ENCODE measurements around the gene SAA1.

The SAA1 gene

DNA sequence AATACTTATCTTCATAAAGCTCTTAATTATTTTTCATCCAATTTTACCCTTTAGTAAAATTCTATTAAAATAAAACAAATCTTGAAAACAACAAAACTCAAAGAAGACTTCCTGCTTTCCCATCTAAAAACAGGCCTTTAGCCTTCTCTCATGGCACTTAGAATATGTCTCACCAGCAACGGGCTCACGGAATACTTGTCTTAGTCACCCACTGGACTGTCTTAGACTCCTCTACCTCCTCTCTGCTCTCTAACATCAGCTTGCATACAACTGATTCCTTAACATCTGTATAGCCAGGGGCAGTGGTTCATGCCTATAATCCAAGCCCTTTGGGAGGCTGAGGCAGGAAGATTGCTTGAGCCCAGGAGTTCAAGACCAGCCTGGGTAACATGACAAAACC, 42.2 kb downstream of the SAA1 start:
- ChIA-PET POLR2A (no interaction called here), CTCF (interaction anchor here (0.8 to 2.2 kb wide), 3 partner anchors 11 to 298 kb away, joined by 3 to 7 read pairs (median 5); no protein-coding TSS in a partner anchor)
- no peak for DNase-seq (ENCODE audit: extremely low spot score)
- TF ChIP-seq, protein P1, sequence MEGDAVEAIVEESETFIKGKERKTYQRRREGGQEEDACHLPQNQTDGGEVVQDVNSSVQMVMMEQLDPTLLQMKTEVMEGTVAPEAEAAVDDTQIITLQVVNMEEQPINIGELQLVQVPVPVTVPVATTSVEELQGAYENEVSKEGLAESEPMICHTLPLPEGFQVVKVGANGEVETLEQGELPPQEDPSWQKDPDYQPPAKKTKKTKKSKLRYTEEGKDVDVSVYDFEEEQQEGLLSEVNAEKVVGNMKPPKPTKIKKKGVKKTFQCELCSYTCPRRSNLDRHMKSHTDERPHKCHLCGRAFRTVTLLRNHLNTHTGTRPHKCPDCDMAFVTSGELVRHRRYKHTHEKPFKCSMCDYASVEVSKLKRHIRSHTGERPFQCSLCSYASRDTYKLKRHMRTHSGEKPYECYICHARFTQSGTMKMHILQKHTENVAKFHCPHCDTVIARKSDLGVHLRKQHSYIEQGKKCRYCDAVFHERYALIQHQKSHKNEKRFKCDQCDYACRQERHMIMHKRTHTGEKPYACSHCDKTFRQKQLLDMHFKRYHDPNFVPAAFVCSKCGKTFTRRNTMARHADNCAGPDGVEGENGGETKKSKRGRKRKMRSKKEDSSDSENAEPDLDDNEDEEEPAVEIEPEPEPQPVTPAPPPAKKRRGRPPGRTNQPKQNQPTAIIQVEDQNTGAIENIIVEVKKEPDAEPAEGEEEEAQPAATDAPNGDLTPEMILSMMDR (IDR thresholded peaks at IDR 0.05; ENCODE audit: control extremely low read depth, extremely low read depth, low read depth, missing control alignments) = no peak

DNA sequence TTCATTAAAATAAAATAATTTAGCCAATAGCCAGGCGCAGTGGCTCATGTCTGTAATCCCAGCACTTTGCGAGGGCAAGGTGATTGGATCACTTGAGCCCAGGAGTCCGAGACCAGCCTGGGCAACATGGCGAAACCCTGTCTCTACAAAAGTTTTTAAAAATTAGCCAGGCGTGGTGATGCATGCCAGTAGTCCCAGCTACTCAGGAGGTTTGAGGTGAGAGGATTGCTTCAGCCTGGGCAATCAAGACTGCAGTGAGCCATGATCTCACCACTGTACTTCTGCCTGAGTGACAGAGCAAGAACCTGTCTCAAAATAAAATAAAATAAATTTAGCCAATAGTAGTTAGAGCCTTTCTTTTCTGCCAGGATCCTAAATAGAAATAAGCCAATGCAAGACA, 43.6 kb downstream of the SAA1 start:
- POLR2A ChIA-PET = interaction anchor here (1.0 kb wide), 1 partner anchor 10 kb away, joined by 3 read pairs; no protein-coding TSS in a partner anchor
- TF ChIP-seq, protein P1 (IDR thresholded peaks at IDR 0.05; ENCODE audit: control extremely low read depth, extremely low read depth, low read depth, missing control alignments) = no peak
- CTCF ChIA-PET = no interaction called here
- no peak for DNase-seq (ENCODE audit: extremely low spot score)

DNA sequence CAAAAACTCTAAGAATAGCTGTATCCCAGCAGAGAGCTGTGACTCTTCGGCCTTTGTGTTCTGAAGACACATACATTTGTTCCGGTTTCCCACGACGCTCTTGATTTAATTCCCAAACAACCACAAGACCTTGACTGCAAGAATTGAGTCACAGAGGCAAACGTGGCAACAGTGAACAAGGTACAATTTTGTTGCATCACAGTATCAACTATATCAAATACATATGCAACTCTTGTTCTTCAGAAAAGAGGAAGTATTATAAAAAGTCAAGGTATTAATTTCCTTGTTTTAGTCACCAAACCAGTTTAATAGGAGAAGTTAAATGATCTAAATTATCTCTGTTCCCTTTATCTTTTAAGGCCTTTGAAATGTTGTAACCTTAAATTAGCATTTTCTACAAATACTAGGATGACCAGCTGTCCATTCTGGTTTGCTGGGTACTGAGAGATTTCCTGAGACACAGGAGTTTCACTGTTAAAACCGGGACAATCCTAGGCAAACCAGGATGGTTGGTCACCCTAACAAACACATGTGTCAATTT, 44.8 kb downstream of the SAA1 start:
- DNase-seq (ENCODE audit: extremely low spot score) = peak; percentile 37
- CTCF ChIA-PET = interaction anchor here (1.0 to 3.2 kb wide), 6 partner anchors 10 to 67 kb away, joined by 3 to 9 read pairs (median 3); no protein-coding TSS in a partner anchor
- POLR2A ChIA-PET = no interaction called here
- TF ChIP-seq, protein P1 (IDR thresholded peaks at IDR 0.05; ENCODE audit: control extremely low read depth, extremely low read depth, low read depth, missing control alignments) = no peak

DNA sequence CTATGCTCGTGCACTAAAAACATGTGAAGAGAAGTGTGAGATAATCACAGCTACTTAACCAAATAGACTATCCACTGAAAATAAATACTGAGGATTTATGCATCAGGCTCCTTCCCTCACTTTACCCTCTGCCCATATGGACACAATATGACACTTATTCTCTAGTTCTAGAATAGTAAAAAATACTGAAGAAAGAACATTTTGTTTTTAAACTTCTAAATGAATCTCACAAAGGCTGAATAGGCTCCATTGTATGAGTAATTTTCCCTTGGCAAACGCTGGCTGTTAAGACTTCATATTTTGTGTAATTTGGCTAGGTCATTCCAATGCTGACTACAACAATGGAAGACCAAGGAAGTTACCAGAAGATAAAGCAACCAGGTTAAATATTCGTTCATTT, 45.9 kb downstream of the SAA1 start:
- POLR2A ChIA-PET = no interaction called here
- DNase-seq (ENCODE audit: extremely low spot score) = no peak
- TF ChIP-seq, protein P1 (IDR thresholded peaks at IDR 0.05; ENCODE audit: control extremely low read depth, extremely low read depth, low read depth, missing control alignments) = no peak
- CTCF ChIA-PET = interaction anchor here (1.3 to 3.2 kb wide), 4 partner anchors 9 to 68 kb away, joined by 3 to 9 read pairs (median 5); no protein-coding TSS in a partner anchor

DNA sequence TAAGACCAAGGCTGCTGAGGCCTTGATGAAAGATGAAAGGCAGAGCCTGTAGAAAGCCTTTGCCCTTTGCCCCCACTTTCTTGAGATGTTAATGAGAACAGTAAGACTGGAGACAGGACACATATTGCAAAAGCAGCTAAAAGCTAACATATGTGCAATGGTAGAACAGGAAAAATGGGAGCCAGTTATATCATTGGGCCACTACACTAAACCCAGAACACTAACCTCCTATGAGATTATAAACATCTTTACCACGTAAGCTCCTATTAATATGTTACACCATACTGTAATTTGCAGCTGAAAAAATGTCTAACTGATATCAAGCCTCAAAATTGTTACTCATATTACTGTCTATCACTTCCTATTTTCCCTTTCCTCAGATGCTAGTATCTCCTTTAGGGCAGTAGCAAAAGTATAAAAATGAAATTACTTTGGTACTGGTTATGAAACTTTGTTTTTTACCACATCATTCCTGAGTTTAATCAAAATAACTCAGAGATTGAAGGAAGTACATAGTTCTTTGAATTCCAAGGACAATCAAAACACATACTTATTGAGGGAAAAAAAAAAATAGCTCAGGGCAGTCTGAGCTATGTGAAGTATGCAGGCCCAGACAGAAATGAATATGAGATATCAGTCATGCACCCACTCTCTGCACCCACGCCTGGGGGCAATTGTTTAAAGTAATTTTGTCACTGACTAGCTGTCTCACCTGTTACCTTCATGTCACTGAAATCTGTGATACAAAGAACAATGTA, 46.8 kb downstream of the SAA1 start:
- ChIA-PET POLR2A (interaction anchor here (0.6 to 1.0 kb wide), 3 partner anchors 9 to 81 kb away, joined by 3 to 4 read pairs (median 3); partner anchors contain the start of genes HPS5 and LDHA), CTCF (interaction anchor here (0.7 to 3.2 kb wide), 8 partner anchors 8 to 415 kb away, joined by 3 to 10 read pairs (median 3); no protein-coding TSS in a partner anchor)
- no peak for DNase-seq (ENCODE audit: extremely low spot score)
- TF ChIP-seq, protein P1 (IDR thresholded peaks at IDR 0.05; ENCODE audit: control extremely low read depth, extremely low read depth, low read depth, missing control alignments) = no peak

DNA sequence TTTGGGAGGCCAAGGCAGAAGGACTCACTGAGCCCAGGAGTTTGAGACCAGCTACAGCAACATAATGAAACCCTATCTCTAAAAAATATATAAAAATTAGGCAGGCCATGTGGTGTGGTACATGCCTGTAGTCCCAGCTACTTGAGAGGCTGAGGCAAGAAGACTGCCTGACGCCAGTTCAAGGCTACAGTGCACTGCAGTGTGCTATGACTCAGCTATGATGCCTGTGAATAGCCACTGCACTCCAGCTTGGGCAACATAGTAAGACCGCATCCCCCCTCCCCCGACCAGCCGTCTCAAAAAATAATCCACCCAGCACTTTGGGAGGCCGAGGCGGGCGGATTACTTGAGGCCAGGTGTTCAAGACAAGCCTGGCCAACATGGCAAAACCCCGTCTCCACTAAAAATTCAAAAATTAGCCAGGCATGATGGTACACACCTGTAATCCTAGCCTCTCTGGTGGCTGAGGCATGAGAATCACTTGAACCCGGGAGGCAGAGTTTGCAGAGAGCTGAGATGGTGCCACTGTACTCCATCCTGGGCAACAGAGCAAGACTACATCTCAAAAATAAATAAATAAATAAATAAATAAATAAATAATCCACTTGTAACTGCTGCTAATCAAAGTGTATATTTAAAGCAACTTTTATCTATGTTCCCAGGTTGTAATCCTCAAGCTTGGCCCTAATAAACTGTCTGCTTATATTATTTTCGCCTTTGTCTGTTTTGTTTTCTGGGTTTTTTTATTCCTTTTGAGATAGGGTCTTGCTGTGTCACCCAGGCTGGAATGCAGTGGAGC, 48.1 kb downstream of the SAA1 start:
- TF ChIP-seq, protein P1 (IDR thresholded peaks at IDR 0.05; ENCODE audit: control extremely low read depth, extremely low read depth, low read depth, missing control alignments) = no peak
- no peak for DNase-seq (ENCODE audit: extremely low spot score)
- POLR2A ChIA-PET = interaction anchor here (0.5 kb wide), 1 partner anchor 28 kb away, joined by 3 read pairs; no protein-coding TSS in a partner anchor
- CTCF ChIA-PET = interaction anchor here (0.9 to 2.5 kb wide), 10 partner anchors 8 to 70 kb away, joined by 3 to 11 read pairs (median 3); no protein-coding TSS in a partner anchor
